ENCODE measurements around the gene CACNA1H.

The CACNA1H gene

GRCh38 chr16:1122398-1122765 is 30.5 kb upstream of the CACNA1H start:
- no peak for DNase-seq (ENCODE audit: low read depth in 1 of 2, low spot score in 1 of 2)

GRCh38 chr16:1123525-1124230 is 29.2 kb upstream of the CACNA1H start:
- DNase-seq (ENCODE audit: low read depth in 1 of 2, low spot score in 1 of 2), result no peak

- DNase-seq (ENCODE audit: low read depth in 1 of 2, low spot score in 1 of 2), result no peak
These were observed 28.6 kb upstream of the CACNA1H start for GRCh38 chr16:1124291-1124690.

- no peak for DNase-seq (ENCODE audit: low read depth in 1 of 2, low spot score in 1 of 2)
These were observed 28.1 kb upstream of the CACNA1H start for GRCh38 chr16:1124795-1125194.

- no peak for DNase-seq (ENCODE audit: low read depth in 1 of 2, low spot score in 1 of 2)
These were observed 27.4 kb upstream of the CACNA1H start for GRCh38 chr16:1125471-1125870.

- no peak for DNase-seq (ENCODE audit: low read depth in 1 of 2, low spot score in 1 of 2)
These were observed 26.9 kb upstream of the CACNA1H start for GRCh38 chr16:1126044-1126443.

GRCh38 chr16:1126586-1126985 is 26.3 kb upstream of the CACNA1H start:
- DNase-seq (ENCODE audit: low read depth in 1 of 2, low spot score in 1 of 2), result no peak

- no peak for DNase-seq (ENCODE audit: low read depth in 1 of 2, low spot score in 1 of 2)
These were observed 25.8 kb upstream of the CACNA1H start for GRCh38 chr16:1127101-1127500.

- no peak for DNase-seq (ENCODE audit: low read depth in 1 of 2, low spot score in 1 of 2)
These were observed 24.8 kb upstream of the CACNA1H start for GRCh38 chr16:1127971-1128715.

- DNase-seq (ENCODE audit: low read depth in 1 of 2, low spot score in 1 of 2), result no peak
These were observed 23.6 kb upstream of the CACNA1H start for GRCh38 chr16:1129106-1129960.

GRCh38 chr16:1130382-1130781 is 22.5 kb upstream of the CACNA1H start:
- DNase-seq (ENCODE audit: low read depth in 1 of 2, low spot score in 1 of 2), result no peak

GRCh38 chr16:1131378-1131994 is 21.4 kb upstream of the CACNA1H start:
- DNase-seq (ENCODE audit: low read depth in 1 of 2, low spot score in 1 of 2), result no peak

GRCh38 chr16:1132431-1132830 is 20.5 kb upstream of the CACNA1H start:
- DNase-seq (ENCODE audit: low read depth in 1 of 2, low spot score in 1 of 2), result no peak

GRCh38 chr16:1133271-1133670 is 19.6 kb upstream of the CACNA1H start:
- no peak for DNase-seq (ENCODE audit: low read depth in 1 of 2, low spot score in 1 of 2)

- DNase-seq (ENCODE audit: low read depth in 1 of 2, low spot score in 1 of 2), result no peak
These were observed 18.9 kb upstream of the CACNA1H start for GRCh38 chr16:1133810-1134520.

- DNase-seq (ENCODE audit: low read depth in 1 of 2, low spot score in 1 of 2), result no peak
These were observed 18.0 kb upstream of the CACNA1H start for GRCh38 chr16:1134776-1135458.

- DNase-seq (ENCODE audit: low read depth in 1 of 2, low spot score in 1 of 2), result no peak
These were observed 17.5 kb upstream of the CACNA1H start for GRCh38 chr16:1135459-1135825.

GRCh38 chr16:1137604-1138003 is 15.3 kb upstream of the CACNA1H start:
- DNase-seq (ENCODE audit: low read depth in 1 of 2, low spot score in 1 of 2), result no peak

GRCh38 chr16:1140582-1141162 is 12.2 kb upstream of the CACNA1H start:
- no peak for DNase-seq (ENCODE audit: low read depth in 1 of 2, low spot score in 1 of 2)

- no peak for DNase-seq (ENCODE audit: low read depth in 1 of 2, low spot score in 1 of 2)
These were observed 11.7 kb upstream of the CACNA1H start for GRCh38 chr16:1141191-1141590.

All from stimulated activated CD4-positive, alpha-beta T cell treated with anti-CD3 and anti-CD28 coated beads, Interleukin-15, amount 100 ng/mL, for 1 hour (primary cell).